Measurements from ENCODE around the gene MTCH1. TPM values are rescaled to one million over a fixed set of nuclear protein-coding genes. Genes with fewer than 3 reads are reported as not detected.
A peak's percentile ranks its signal among the peaks of the same experiment; 100 is the strongest.

Gene MTCH1
- total RNA-seq, 1 experiment from 2014 or later: 161 TPM

DNA sequence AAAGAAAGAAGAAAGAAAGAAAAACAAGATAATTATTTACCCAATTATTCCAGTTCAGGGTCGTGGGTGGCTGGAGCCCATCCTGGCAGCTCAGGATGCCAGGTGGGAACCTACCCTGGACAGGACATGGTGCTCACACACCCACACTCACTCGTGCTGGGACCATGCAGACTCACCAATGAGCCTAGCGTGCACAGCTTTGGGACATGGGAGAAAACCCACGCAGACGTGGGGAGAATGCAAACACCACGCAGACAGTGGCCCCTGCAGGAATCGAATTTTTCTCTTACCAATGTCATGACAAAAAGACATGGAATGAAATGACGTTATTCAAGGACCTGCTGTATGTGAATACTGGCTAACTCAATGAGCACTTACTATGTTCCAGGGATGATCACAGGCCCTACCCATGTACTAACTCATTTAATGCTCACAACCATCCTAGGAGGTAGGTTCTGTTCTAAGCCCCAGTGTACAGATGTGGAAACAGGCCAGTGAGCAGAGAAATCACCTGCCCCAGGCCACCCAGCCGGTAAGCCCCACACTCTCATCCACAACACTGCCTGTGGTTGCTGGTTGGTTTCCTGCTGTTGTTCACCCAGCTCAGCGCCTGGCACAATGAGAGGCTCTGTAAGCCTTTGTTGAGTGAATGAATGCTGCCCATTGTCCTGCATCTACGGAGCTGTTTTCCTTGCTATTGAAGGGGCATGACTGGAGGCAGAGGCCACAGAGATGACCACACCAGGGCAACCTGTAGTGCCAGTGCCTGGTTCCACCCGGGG is 38.2 kb downstream of the MTCH1 start:
- H3K4me3 ChIP-seq (replicated peaks in 1 of 2; ENCODE audit: low read depth in 1 of 2, low read length in 2 of 2): no peak overlapping the region
- ChIA-PET POLR2A (no interaction called here), CTCF (no interaction called here), RAD21 (ENCODE audit: low non-redundant PET in 1 of 2, low total read pairs in 2 of 2, uncharacterized antibody in 2 of 2, unreplicated experiment in 2 of 2) (no interaction called here)
- peak overlapping the region; percentile 16 for H2AFZ ChIP-seq (ENCODE audit: low read depth, low read length, poor library complexity, severe bottlenecking)
- intact Hi-C loops (cut with micrococcal nuclease): no loop called here
- no peak overlapping the region for H3K27ac ChIP-seq (ENCODE audit: low read depth, low read length)
- no peaks in the 10 kb centered on the region for H3K79me2 ChIP-seq (ENCODE audit: insufficient read depth, low read length)
- H3K9ac ChIP-seq (ENCODE audit: low read length): no peak overlapping the region
- BruUV-seq (replicated peaks): no TSS peak
- TF ChIP-seq, protein P1, sequence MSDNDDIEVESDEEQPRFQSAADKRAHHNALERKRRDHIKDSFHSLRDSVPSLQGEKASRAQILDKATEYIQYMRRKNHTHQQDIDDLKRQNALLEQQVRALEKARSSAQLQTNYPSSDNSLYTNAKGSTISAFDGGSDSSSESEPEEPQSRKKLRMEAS (IDR thresholded peaks at IDR 0.05): no peak
- TF ChIP-seq JUND (IDR thresholded peaks at IDR 0.05): no peak
- TF ChIP-seq EZH2 (IDR thresholded peaks at IDR 0.05): no peak
- no peak for TF ChIP-seq POLR2AphosphoS5 (IDR thresholded peaks at IDR 0.05; ENCODE audit: low read depth, low read length)
- no peak for TF ChIP-seq SIN3A (IDR thresholded peaks at IDR 0.05; ENCODE audit: low read depth)
- no peak for TF ChIP-seq POLR2A (IDR thresholded peaks at IDR 0.05; ENCODE audit: borderline replicate concordance, extremely low read depth, insufficient read depth, insufficient read length)
- no peak for TF ChIP-seq FOSL1 (IDR thresholded peaks at IDR 0.05; ENCODE audit: low read depth)
- no peak for TF ChIP-seq TCF7L2 (IDR thresholded peaks at IDR 0.05; ENCODE audit: borderline replicate concordance, extremely low read depth, insufficient read depth, insufficient read length)
- TF ChIP-seq CEBPB (IDR thresholded peaks at IDR 0.05; ENCODE audit: low read depth): no peak
- TF ChIP-seq YY1 (IDR thresholded peaks at IDR 0.05; ENCODE audit: extremely low read depth, insufficient replicate concordance, low read depth, low read length): no peak
- no peaks in the 10 kb centered on the region for H3K9me3 ChIP-seq (ENCODE audit: control insufficient read depth in 1 of 2, insufficient read depth in 1 of 2, low read depth in 1 of 2, low read length in 2 of 2)
- peaks cover 4 to 51% of the 10 kb centered on the region in 2 experiments; a peak in 3 of 4 replicates for H3K4me1 ChIP-seq (ENCODE audit: control insufficient read depth in 1 of 2, insufficient read depth in 2 of 2, low read length in 2 of 2)
- no peaks in the 10 kb centered on the region for H3K9me2 ChIP-seq (ENCODE audit: insufficient read depth)
- ATAC-seq (peak; percentile 78), DNase-seq (ENCODE audit: low read depth, low spot score) (peak; percentile 39)
- no peaks in the 10 kb centered on the region for H4K20me1 ChIP-seq (ENCODE audit: insufficient read depth)
- H3K36me3 ChIP-seq (ENCODE audit: control insufficient read depth in 1 of 2, insufficient read depth in 2 of 2, low read length in 2 of 2): no peaks in the 10 kb centered on the region
- peak overlapping the region; percentile 26; the same call in 1 of the 2 replicates for H3K4me2 ChIP-seq (ENCODE audit: low read length)
- no peaks in the 10 kb centered on the region for H3K27me3 ChIP-seq (ENCODE audit: insufficient read depth, low read length)

DNA sequence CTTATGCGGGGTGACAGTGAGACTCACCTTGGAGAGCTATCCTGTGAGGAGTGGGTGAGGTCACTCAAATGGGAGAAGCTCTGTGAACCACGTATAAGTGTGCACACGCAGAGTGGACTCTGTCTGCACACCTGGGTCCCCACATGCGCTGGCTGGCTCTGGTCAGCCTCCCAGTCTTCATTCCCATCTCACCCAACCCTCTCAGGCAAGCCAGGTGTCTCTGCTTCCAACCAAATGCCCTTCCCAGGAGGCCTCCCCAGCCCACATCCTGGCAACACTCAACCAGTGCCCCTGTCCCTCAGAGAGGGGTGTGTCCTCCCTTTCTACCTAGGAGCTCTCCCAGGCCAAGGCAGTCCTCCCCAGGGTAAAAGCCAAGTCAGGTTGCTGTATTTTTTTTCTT is 39.5 kb downstream of the MTCH1 start:
- no peak overlapping the region for H3K9ac ChIP-seq (ENCODE audit: low read length)
- no peaks in the 10 kb centered on the region for H3K9me2 ChIP-seq (ENCODE audit: insufficient read depth)
- BruUV-seq (replicated peaks): no TSS peak
- no peaks in the 10 kb centered on the region for H4K20me1 ChIP-seq (ENCODE audit: insufficient read depth)
- no peaks in the 10 kb centered on the region for H3K79me2 ChIP-seq (ENCODE audit: insufficient read depth, low read length)
- no peaks in the 10 kb centered on the region for H3K36me3 ChIP-seq (ENCODE audit: control insufficient read depth in 1 of 2, insufficient read depth in 2 of 2, low read length in 2 of 2)
- no peaks in the 10 kb centered on the region for H3K27me3 ChIP-seq (ENCODE audit: insufficient read depth, low read length)
- CTCF ChIA-PET: no interaction called here
- ATAC-seq: no peak
- TF ChIP-seq SP1 (IDR thresholded peaks at IDR 0.05; ENCODE audit: low read depth): no peak
- TF ChIP-seq ZFX (IDR thresholded peaks at IDR 0.05): no peak
- TF ChIP-seq CEBPB (IDR thresholded peaks at IDR 0.05; ENCODE audit: low read depth): no peak
- TF ChIP-seq ZNF274 (IDR thresholded peaks at IDR 0.05; ENCODE audit: low read depth, low read length): no peak
- TF ChIP-seq POLR2A (IDR thresholded peaks at IDR 0.05; ENCODE audit: borderline replicate concordance, extremely low read depth, insufficient read depth, insufficient read length): no peak
- TF ChIP-seq SIN3A (IDR thresholded peaks at IDR 0.05; ENCODE audit: low read depth): no peak
- H3K4me2 ChIP-seq (ENCODE audit: low read length): no peak overlapping the region
- H2AFZ ChIP-seq (ENCODE audit: low read depth, low read length, poor library complexity, severe bottlenecking): no peak overlapping the region
- DNase-seq (ENCODE audit: low read depth, low spot score): no peak
- RAD21 ChIA-PET (ENCODE audit: low non-redundant PET in 1 of 2, low total read pairs in 2 of 2, uncharacterized antibody in 2 of 2, unreplicated experiment in 2 of 2): no interaction called here
- H3K4me3 ChIP-seq (replicated peaks in 1 of 2; ENCODE audit: low read depth in 1 of 2, low read length in 2 of 2): no peak overlapping the region
- H3K27ac ChIP-seq (ENCODE audit: low read depth, low read length): no peak overlapping the region
- POLR2A ChIA-PET: no interaction called here
- H3K9me3 ChIP-seq (ENCODE audit: control insufficient read depth in 1 of 2, insufficient read depth in 1 of 2, low read depth in 1 of 2, low read length in 2 of 2): no peaks in the 10 kb centered on the region
- intact Hi-C loops (cut with micrococcal nuclease): no loop called here
- H3K4me1 ChIP-seq (ENCODE audit: control insufficient read depth in 1 of 2, insufficient read depth in 2 of 2, low read length in 2 of 2): peaks cover 4 to 39% of the 10 kb centered on the region in 2 experiments; a peak in 3 of 4 replicates

Measured in HCT116 (cell line).